ENCODE results near the gene ATP5PO.

The ATP5PO gene, protein sequence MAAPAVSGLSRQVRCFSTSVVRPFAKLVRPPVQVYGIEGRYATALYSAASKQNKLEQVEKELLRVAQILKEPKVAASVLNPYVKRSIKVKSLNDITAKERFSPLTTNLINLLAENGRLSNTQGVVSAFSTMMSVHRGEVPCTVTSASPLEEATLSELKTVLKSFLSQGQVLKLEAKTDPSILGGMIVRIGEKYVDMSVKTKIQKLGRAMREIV

GRCh38 chr21:33915368-33916199 is at the start of gene ATP5PO:
TSS of gene ATP5PO (minus strand) at chr21:33915804. CDS start at chr21:33915763, 41 bp downstream.
- peak; percentile 99 for DNase-seq

GRCh38 chr21:33964706-33965325 is 49.2 kb upstream of the ATP5PO start:
- no peak for DNase-seq

DNA sequence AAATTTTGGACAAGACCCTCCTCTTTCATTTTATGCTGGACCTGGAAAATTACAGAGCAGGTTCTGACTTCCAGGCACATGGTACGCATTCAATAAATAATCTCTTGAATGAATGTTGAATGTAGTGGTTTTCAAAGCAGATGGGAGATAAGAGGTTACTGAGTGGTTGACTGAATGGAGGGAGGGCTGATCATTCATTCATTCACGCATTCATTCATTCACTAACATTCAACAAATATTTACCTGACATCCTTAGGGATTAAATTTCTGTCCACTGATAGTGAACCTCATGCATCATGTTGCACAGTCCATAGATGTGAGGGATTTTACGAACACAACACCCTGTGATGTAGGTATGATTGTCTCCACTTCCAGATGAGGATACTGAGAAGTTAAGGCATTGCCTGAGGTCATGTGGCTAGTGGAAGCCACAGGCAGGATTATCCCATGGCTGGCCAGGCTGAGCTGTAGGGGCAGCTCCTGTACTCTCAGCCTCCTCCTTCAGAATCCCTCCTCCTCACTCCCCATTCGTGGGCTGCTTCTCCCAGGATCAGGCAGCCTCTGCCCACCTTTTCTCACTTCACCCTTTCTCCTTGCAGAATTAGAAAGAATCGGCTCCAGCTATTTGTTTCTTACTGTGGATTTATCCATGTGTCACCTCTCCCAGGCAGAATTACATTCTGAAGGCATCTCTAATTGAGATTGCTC is 48.4 kb upstream of the ATP5PO start:
- DNase-seq, result no peak

DNA sequence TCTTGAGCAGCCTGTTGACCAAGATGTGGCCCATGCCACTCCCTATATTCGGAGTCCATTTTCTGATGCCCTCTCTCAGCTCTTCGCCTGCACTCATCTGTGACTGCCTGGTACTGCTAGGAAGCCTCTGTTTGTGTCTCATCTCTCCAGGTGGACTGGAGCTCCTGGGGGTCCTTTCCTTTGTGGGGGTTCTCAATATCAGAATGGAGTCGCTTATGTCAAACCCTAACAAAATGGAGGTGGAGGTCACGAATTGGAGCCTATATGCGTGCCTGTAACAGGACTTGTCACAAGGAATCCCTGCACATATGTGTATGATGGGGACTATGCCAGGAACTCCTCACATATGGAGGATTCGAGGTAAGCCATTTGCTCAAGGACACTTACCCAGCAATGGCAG is 46.7 kb upstream of the ATP5PO start:
- DNase-seq, result no peak

DNA sequence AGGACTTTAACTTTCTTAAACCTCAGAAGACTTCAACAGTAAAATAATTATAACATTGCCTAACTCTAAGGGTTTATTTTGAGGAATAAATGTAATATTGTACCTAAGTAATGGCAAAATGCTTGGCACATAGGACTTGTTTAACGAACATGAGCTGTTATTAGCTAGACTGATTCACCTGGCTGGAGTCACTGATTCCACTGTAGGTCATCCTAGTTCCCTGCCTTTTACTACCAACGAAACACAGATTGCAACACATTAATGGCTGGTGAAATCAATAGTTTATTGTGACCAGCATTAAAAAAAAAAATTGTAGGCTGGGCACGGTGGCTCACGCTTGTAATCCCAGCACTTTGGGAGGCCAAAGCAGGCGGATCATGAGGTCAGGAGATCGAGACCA is 45.5 kb upstream of the ATP5PO start:
- no peak for DNase-seq

DNA sequence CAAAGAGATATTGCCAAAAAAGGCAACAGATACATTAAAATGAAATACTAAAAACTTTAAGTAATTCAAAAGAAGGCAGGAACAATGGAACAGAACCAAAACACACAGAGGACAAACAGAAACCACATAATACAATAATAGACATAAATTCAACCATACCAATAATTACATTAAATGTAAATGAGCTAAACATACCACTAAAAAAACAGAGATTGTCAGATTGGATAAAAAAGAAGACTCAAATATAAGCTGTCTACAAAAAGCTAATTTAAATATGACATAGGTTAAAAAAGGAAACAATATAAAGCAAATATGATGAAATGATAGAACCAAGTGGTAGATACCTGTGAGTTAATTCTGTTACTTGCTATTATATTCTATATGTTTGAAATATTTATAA is 44.1 kb upstream of the ATP5PO start:
- DNase-seq, result no peak

DNA sequence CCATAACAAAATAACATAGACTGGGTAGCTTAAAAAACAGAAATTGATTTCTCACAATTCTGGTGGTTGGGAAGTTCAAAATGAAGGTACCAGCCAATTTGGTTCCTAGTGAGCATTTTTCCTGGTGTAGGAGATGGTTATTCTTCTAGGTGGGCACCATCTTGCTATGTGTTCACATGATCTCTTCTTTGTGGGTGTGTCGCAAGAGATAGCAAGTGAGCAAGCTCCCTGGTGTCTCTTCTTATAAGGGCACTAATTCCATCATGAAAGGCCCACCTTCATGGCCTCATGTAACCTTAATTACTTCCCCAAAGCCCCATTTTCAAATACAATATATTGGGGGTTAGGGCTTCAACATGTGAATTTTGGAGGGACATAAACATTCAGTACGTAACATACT is 38.8 kb upstream of the ATP5PO start:
- DNase-seq, result no peak

- DNase-seq, result no peak
These were observed 35.9 kb upstream of the ATP5PO start for GRCh38 chr21:33951276-33952178.

DNA sequence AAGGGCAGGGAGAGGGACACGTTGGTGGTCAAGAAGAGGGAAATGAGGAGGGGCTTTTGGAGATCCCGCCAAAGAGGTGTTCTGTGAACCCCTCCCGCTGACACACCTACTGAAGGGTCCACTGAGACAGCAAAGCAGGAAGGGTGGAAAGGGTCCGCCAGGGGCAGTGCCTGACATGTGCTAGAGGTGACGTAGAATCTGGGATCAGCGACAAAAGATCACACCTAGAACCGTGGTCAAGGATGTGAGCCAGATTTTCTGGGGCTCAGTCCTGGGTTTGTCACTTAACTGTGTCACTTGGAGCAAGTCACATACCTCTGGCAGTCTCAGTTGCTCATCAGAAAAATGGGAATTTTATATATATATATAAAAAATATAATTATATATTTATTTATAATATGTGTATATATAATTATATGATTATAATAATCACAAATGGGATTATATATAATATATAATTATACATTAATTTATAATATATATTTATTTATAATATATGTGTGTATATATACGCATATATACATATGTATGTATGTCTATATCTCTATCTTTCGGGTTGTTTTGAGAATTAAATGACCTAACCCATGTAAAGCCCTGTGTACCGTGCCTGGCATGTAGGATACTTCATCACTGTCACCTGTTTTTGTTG is 35.0 kb upstream of the ATP5PO start:
- peak; percentile 35 for DNase-seq

- DNase-seq, result peak; percentile 58
These were observed 34.2 kb upstream of the ATP5PO start for GRCh38 chr21:33949516-33950430.

- DNase-seq, result peak; percentile 65
These were observed 33.4 kb upstream of the ATP5PO start for GRCh38 chr21:33948951-33949444.

DNA sequence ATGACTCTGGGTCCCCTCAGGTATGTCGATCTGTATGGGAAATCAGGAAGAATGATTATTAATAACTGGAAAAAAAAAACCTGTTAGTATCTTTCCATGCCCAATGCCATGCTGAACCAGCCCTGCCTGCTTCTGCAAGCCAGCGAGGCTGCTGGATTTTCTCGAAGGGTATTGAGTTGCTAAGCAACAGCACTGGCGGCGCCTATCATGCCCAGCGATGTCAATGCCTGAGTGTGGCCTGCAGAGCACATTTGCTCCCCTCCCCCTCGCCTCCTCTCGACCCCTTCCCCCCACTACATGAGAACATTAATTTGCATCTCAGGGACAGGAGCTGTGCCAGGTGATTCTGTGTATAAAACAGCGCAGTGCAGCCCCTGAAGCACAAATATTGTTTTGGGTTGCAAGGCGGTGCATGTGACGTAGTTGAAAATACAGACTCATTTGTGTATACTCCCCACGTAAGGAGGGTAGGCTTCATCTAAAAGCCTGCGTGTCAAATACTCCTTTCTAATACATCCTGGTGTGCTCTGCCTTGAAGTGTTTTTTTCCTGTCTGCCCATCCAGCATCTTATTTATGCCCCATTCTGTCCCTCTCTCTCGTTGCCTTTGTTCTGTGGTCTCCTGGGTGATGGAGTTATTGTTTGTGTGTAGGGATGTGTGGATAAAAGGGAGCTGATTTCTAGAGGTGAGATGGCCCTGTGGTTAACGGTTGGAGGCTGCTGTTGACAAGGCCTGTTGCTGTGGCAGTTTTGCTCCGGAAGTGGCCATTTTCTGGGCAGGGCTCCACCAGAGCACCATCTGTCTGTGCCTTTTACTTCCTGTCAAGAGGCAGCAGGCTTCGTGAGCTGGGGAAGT is 32.7 kb upstream of the ATP5PO start:
- DNase-seq, result peak; percentile 88

- peak; percentile 89 for DNase-seq
These were observed 32.0 kb upstream of the ATP5PO start for GRCh38 chr21:33947451-33948095.

DNA sequence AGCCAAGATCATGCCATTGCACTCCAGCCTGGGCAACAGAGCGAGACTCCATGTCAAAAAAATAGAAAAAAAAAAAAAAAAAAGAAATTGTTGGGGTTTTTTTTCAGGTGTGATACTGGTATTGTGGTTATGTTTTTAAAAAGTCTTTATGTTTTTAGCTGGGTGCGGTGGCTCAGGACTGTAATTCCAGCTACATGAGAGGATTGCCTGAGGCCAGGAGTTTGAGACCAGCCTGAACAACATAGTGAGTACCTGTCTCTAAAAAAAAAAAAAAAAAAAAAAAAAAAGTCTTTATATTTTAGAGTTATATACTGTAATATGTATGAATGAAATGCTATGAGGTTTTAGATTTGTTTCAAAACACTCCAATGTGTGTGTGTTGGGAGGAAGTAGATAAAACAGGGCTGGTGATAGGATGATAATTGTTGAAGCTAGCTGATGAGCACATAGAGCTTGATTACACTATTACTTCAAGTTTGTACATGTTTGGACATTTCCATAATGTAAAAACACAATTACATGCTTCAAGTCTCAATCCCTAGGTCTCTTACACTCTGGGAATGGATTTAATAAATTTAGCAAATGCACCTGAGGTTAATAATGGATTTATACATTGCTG is 30.2 kb upstream of the ATP5PO start:
- no peak for DNase-seq

DNA sequence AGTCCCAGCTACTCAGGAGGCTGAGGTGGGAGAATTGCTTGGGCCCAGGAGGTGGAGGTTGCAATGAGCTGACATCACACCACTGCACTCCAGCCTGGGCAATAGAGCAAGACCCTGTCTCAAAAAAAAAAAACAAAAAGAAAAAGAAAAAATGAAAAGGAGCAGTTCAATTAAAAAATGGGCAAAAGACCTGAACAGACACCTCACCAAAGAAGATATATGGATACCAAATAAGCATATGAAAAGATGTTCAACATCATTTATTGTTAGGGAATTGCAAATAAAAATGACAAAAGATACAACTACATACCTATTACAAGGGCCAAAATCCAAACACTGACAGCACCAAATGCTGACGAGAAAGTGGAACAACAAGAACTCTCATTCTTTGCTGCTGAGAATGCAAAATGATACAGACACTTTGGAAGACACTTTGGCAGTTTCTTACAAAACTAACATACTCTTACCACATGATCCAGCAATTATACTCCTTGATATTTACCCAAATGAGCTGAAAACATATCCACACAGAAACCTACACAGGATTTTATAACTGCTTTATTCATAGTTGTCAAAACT is 28.7 kb upstream of the ATP5PO start:
- no peak for DNase-seq

- DNase-seq, result no peak
These were observed 27.7 kb upstream of the ATP5PO start for GRCh38 chr21:33943293-33943692.

DNA sequence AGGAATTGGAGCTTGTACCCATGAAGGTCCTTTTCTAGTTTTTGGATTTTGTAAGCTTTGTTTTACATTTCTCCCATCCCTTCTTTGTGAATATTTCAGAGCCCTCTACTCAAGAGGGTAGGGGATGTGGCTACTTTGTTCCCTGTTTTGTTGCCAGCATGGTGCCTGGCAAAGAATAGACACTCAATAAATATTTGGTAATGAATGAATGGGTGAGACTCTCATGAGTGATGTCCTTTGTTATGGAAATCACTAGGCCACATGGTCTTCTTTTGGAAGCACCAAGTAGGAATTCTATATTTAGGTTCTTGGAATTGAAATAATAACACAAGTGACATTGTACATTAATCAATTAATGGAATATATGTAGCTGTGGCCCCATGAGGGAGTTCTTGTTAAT is 26.8 kb upstream of the ATP5PO start:
- DNase-seq, result no peak

GRCh38 chr21:33940881-33941245 is 25.3 kb upstream of the ATP5PO start:
- no peak for DNase-seq

Data from NK-92 treated with Interleukin-12 subunit alpha and Interleukin-12 subunit beta, amount 100 ng/mL, for 24 hours (cell line).